H9 (cell line): Measurements from ENCODE around the gene DDTL. TPM values are rescaled to one million over a fixed set of nuclear protein-coding genes. Genes with fewer than 3 reads are reported as not detected.
A peak's percentile ranks its signal among the peaks of the same experiment; 100 is the strongest.

ENCODE experiments used
- DNase-seq: peaks from one replicate; pipeline ENCODE4 v3.0.0-alpha.2; 2017
- H2AFZ ChIP-seq: one replicate; pipeline ENCODE4 v1.6.1; 2013; ENCODE audit warnings: mild to moderate bottlenecking, low read length, control low read depth, moderate library complexity
- H2AK5ac ChIP-seq: 2 replicates; pipeline ENCODE4 v1.6.1; 2013; ENCODE audit warnings: low read length, control low read depth, mixed read lengths; ENCODE audit not compliant: insufficient read length
- H2BK120ac ChIP-seq: one replicate; pipeline ENCODE4 v1.6.1; 2013; ENCODE audit warnings: low read depth, mild to moderate bottlenecking, low read length, control low read depth, inconsistent platforms; ENCODE audit not compliant: poor library complexity, severe bottlenecking
- H2BK12ac ChIP-seq: 2 replicates; pipeline ENCODE4 v1.6.1; 2013; ENCODE audit warnings: low read length, control low read depth, mixed read lengths, low read depth; ENCODE audit not compliant: insufficient read length
- H2BK15ac ChIP-seq: 2 replicates; pipeline ENCODE4 v1.6.1; 2013; ENCODE audit warnings: low read depth, low read length, control low read depth
- H2BK20ac ChIP-seq: one replicate; pipeline ENCODE4 v1.6.1; 2013; ENCODE audit warnings: low read depth, mild to moderate bottlenecking, low read length, control low read depth, inconsistent platforms; ENCODE audit not compliant: poor library complexity, severe bottlenecking
- H2BK5ac ChIP-seq: 2 replicates; pipeline ENCODE4 v1.6.1; 2013; ENCODE audit warnings: low read length, control low read depth, mixed read lengths; ENCODE audit not compliant: insufficient read length
- H3K14ac ChIP-seq: 2 replicates; pipeline ENCODE4 v1.6.1; 2013; ENCODE audit warnings: low read length, control low read depth; ENCODE audit not compliant: insufficient read depth
- H3K18ac ChIP-seq: 2 replicates; pipeline ENCODE4 v1.6.1; 2013; ENCODE audit warnings: low read depth, mild to moderate bottlenecking, mixed read lengths, low read length, control low read depth; ENCODE audit not compliant: insufficient read length
- H3K23ac ChIP-seq: 2 replicates; pipeline ENCODE4 v1.6.1; 2013; ENCODE audit warnings: low read length, control low read depth, mixed read lengths, low read depth; ENCODE audit not compliant: insufficient read length
- H3K23me2 ChIP-seq: 2 replicates; pipeline ENCODE4 v1.6.1; 2013; ENCODE audit warnings: low read depth, mild to moderate bottlenecking, mixed read lengths, low read length, control low read depth; ENCODE audit not compliant: insufficient read length, poor library complexity, severe bottlenecking
- H3K27ac ChIP-seq: 2 replicates; pipeline ENCODE4 v1.5.1; 2013; ENCODE audit warnings: low read length, control low read depth, mixed read lengths, low read depth; ENCODE audit not compliant: insufficient read length
- H3K27me3 ChIP-seq: 2 replicates; pipeline ENCODE4 v1.6.1; 2013; ENCODE audit warnings: low read length, control low read depth, inconsistent platforms; ENCODE audit not compliant: insufficient read depth
- H3K4ac ChIP-seq: 2 replicates; pipeline ENCODE4 v1.6.1; 2013; ENCODE audit warnings: low read depth, mild to moderate bottlenecking, control low read depth, inconsistent platforms, low read length, moderate library complexity
- H3K4me1 ChIP-seq: 2 replicates; pipeline ENCODE4 v1.6.1; 2013; ENCODE audit warnings: low read length, control low read depth, inconsistent platforms; ENCODE audit not compliant: insufficient read depth
- H3K4me2 ChIP-seq: 2 replicates; pipeline ENCODE4 v1.6.1; 2013; ENCODE audit warnings: low read length, control low read depth, mixed read lengths; ENCODE audit not compliant: insufficient read length, insufficient read depth
- H3K56ac ChIP-seq: 2 replicates; pipeline ENCODE4 v1.6.1; 2013; ENCODE audit warnings: low read depth, mild to moderate bottlenecking, mixed read lengths, low read length, control low read depth; ENCODE audit not compliant: insufficient read length
- H3K79me1 ChIP-seq: 2 replicates; pipeline ENCODE4 v1.6.1; 2013; ENCODE audit warnings: low read depth, mild to moderate bottlenecking, moderate library complexity, low read length, control low read depth, inconsistent platforms; ENCODE audit not compliant: insufficient read depth, poor library complexity, severe bottlenecking
- H3K79me2 ChIP-seq: 2 replicates; pipeline ENCODE4 v1.6.1; 2013; ENCODE audit warnings: low read length, control low read depth, inconsistent platforms; ENCODE audit not compliant: insufficient read depth
- H3K9ac ChIP-seq: 2 replicates; pipeline ENCODE4 v1.6.1; 2013; ENCODE audit warnings: low read length, control low read depth, mixed read lengths; ENCODE audit not compliant: insufficient read length; ENCODE audit errors: extremely low read depth
- H3K9me3 ChIP-seq: one replicate; pipeline ENCODE4 v1.6.1; 2013; ENCODE audit warnings: low read depth, low read length, inconsistent platforms; ENCODE audit not compliant: control insufficient read depth
- H3T11ph ChIP-seq: one replicate; pipeline ENCODE4 v1.6.1; 2013; ENCODE audit warnings: mild to moderate bottlenecking, low read length, control low read depth, inconsistent platforms
- H4K20me1 ChIP-seq: one replicate; pipeline ENCODE4 v1.6.1; 2013; ENCODE audit not compliant: control insufficient read depth, insufficient read length, insufficient read depth
- H4K5ac ChIP-seq: 2 replicates; pipeline ENCODE4 v1.6.1; 2013; ENCODE audit warnings: low read depth, mild to moderate bottlenecking, mixed read lengths, low read length, control low read depth; ENCODE audit not compliant: insufficient read length
- H4K8ac ChIP-seq: replicated peaks from 2 replicates; pipeline ENCODE4 v1.6.1; 2013; ENCODE audit warnings: low read length, control low read depth, mixed read lengths, low read depth; ENCODE audit not compliant: insufficient read length
- H4K91ac ChIP-seq: 2 replicates; pipeline ENCODE4 v1.6.1; 2013; ENCODE audit warnings: low read depth, mild to moderate bottlenecking, moderate library complexity, mixed read lengths, low read length, control low read depth; ENCODE audit not compliant: insufficient read length
- H3K27ac Mint-ChIP-seq, 3 experiments: 2 replicates in 2 of 3; 3 replicates in 1 of 3; pipeline ENCODE4 v1.8.0; 2020 to 2021; ENCODE audit warnings: mixed read lengths in 3 of 3, mild to moderate bottlenecking in 1 of 3, moderate library complexity in 1 of 3
- H3K27me3 Mint-ChIP-seq: 2 replicates; pipeline ENCODE4 v1.8.0; 2021; ENCODE audit warnings: low read depth, mild to moderate bottlenecking, moderate library complexity, mixed read lengths
- H3K36me3 Mint-ChIP-seq, 3 experiments: 2 replicates in 2 of 3; 3 replicates in 1 of 3; pipeline ENCODE4 v1.8.0; 2020 to 2021; ENCODE audit warnings: low read depth in 3 of 3, mixed read lengths in 3 of 3; ENCODE audit not compliant: insufficient read depth in 1 of 3
- H3K4me1 Mint-ChIP-seq, 2 experiments: 2 replicates each; pipeline ENCODE4 v1.8.0; 2020; ENCODE audit warnings: mixed read lengths in 2 of 2
- H3K4me3 Mint-ChIP-seq, 2 experiments: 2 replicates in 1 of 2; 3 replicates in 1 of 2; pipeline ENCODE4 v1.8.0; 2020 to 2021; ENCODE audit warnings: mild to moderate bottlenecking in 2 of 2, mixed read lengths in 2 of 2, moderate library complexity in 1 of 2
- H3K9me3 Mint-ChIP-seq, 2 experiments: 2 replicates in 1 of 2; 3 replicates in 1 of 2; pipeline ENCODE4 v1.8.0; 2020; ENCODE audit warnings: mild to moderate bottlenecking in 2 of 2, mixed read lengths in 2 of 2, moderate library complexity in 1 of 2
- CTCF ChIP-seq: fragments of 200-600 bp; sonication (generic); conservative IDR thresholded peaks from 3 replicates; pipeline ENCODE4 v1.8.0; 2021; ENCODE audit warnings: antibody characterized with exemption, mild to moderate bottlenecking
- WGBS: extraction: QIAGEN DNeasy Blood & Tissue Kit; methylation state at CpG from one replicate; pipeline ENCODE4 v1.1.7; 2013; ENCODE audit warnings: missing lambda C conversion rate, low lambda C conversion rate, mixed read lengths; ENCODE audit not compliant: insufficient read length; ENCODE audit errors: extremely low coverage; 5-methylcytosine and 5-hydroxymethylcytosine counted together
- total RNA-seq: library from RNA; stranded (reverse); gene quantifications from 2 replicates; pipeline ENCODE4 v1.2.1, GENCODE V29; 2021

DDTL gene
- total RNA-seq, 1 experiment from 2014 or later: not detected

GRCh38 chr22:24010018-24010391 is 43.3 kb downstream of the DDTL start:
- no peaks in the 10 kb centered on the region; a peak in 3 of 7 replicates for H3K36me3 Mint-ChIP-seq
- peaks cover 0 to 4% of the 10 kb centered on the region in 2 experiments; a peak in 2 of 5 replicates for H3K9me3 Mint-ChIP-seq
- H2BK12ac ChIP-seq: no peak overlapping the region
- H3K4me3 Mint-ChIP-seq: peak overlapping the region; percentile 5 to 58; a peak in 1 of 5 replicates
- no peak overlapping the region for H3K23ac ChIP-seq
- H3K27me3 ChIP-seq: no peaks in the 10 kb centered on the region; the same call in 1 of the 2 replicates
- peaks cover 5% of the 10 kb centered on the region for H3K23me2 ChIP-seq
- TF ChIP-seq CTCF: no peak
- H3K27me3 Mint-ChIP-seq: peaks cover 3% of the 10 kb centered on the region
- H3K79me2 ChIP-seq: peaks cover 5% of the 10 kb centered on the region; the same call in 1 of the 2 replicates
- H2AFZ ChIP-seq: no peak overlapping the region
- H3K79me1 ChIP-seq: no peaks in the 10 kb centered on the region
- H3K18ac ChIP-seq: no peak overlapping the region
- no peaks in the 10 kb centered on the region for H4K20me1 ChIP-seq
- DNase-seq: no peak
- no peak overlapping the region for H3K4ac ChIP-seq
- no peak overlapping the region for H3T11ph ChIP-seq
- no peak overlapping the region for H3K14ac ChIP-seq
- no peak overlapping the region for H3K27ac ChIP-seq
- no peak overlapping the region for H4K5ac ChIP-seq
- no peaks in the 10 kb centered on the region; the same call in 1 of the 2 replicates for H3K4me1 ChIP-seq
- no CpG with 5 or more reads among the region's 2 CpGs for WGBS
- H2BK120ac ChIP-seq: no peak overlapping the region
- H3K4me2 ChIP-seq: no peak overlapping the region
- H2BK20ac ChIP-seq: no peak overlapping the region
- H3K9ac ChIP-seq: no peak overlapping the region
- no peak overlapping the region for H2BK15ac ChIP-seq
- H4K91ac ChIP-seq: no peak overlapping the region
- no peak overlapping the region for H4K8ac ChIP-seq
- no peak overlapping the region for H2AK5ac ChIP-seq
- H3K27ac Mint-ChIP-seq: no peak overlapping the region; a peak in 1 of 7 replicates
- H3K56ac ChIP-seq: no peak overlapping the region
- H2BK5ac ChIP-seq: no peak overlapping the region
- peaks cover 10 to 13% of the 10 kb centered on the region in 2 experiments for H3K4me1 Mint-ChIP-seq
- no peaks in the 10 kb centered on the region for H3K9me3 ChIP-seq
